K562 (cell line): ENCODE results near the gene RAB43. TPM values are rescaled to one million over a fixed set of nuclear protein-coding genes. Genes with fewer than 3 reads are reported as not detected.
A peak's percentile ranks its signal among the peaks of the same experiment; 100 is the strongest.

Experiments used
- ADNP ChIP-seq: fragments of 200-800 bp; sonication (Bioruptor generic); IDR thresholded peaks from 2 replicates; pipeline ENCODE4 v1.6.1; 2016; ENCODE audit warnings: missing genetic modification characterization, missing compliant biosample characterization
- ARID3B ChIP-seq: fragments of 250-450 bp; sonication (Bioruptor Pico); IDR thresholded peaks from 2 replicates; pipeline ENCODE4 v1.4.0; 2020; ENCODE audit warnings: borderline replicate concordance
- CBX2 ChIP-seq: fragments of 200-600 bp; sonication (generic); IDR thresholded peaks from one replicate; pipeline ENCODE4 v1.6.1; 2012; ENCODE audit warnings: mild to moderate bottlenecking, low read length, inconsistent platforms; ENCODE audit not compliant: insufficient read depth, poor library complexity, severe bottlenecking
- CREB1 ChIP-seq, 2 experiments: sonication (generic) in 1 of 2; formaldehyde crosslinking in 1 of 2; IDR thresholded peaks; 2 replicates each; pipeline versions ENCODE4 v1.6.1 to v1.8.0; 2012 to 2022; ENCODE audit warnings: inconsistent platforms in 1 of 2, mild to moderate bottlenecking in 1 of 2, missing genetic modification reagents in 1 of 2, moderate library complexity in 1 of 2
- CUX1 ChIP-seq: fragments of 200-800 bp; sonication (Bioruptor generic); IDR thresholded peaks from 2 replicates; pipeline ENCODE4 v1.6.1; 2016; ENCODE audit warnings: missing genetic modification characterization, missing compliant biosample characterization
- HDAC1 ChIP-seq, 2 experiments: fragments of 450-650 bp; IDR thresholded peaks; 2 replicates each; pipeline ENCODE4 v1.6.1; 2016 to 2017; ENCODE audit warnings: inconsistent platforms in 1 of 2, mild to moderate bottlenecking in 1 of 2, moderate library complexity in 1 of 2
- HMG20B ChIP-seq: fragments of 250-450 bp; sonication (Bioruptor Pico); IDR thresholded peaks from 2 replicates; pipeline ENCODE4 v1.5.0; 2021; ENCODE audit warnings: mild to moderate bottlenecking
- KAT7 ChIP-seq: sonication (generic); formaldehyde crosslinking; IDR thresholded peaks from 2 replicates; pipeline ENCODE4 v1.8.0; 2022; ENCODE audit warnings: missing genetic modification reagents, mild to moderate bottlenecking, borderline replicate concordance
- LARP7 ChIP-seq: fragments of 450-650 bp; IDR thresholded peaks from 2 replicates; pipeline ENCODE4 v1.6.1; 2016
- MTF1 ChIP-seq: fragments of 250-450 bp; sonication (Bioruptor Pico); IDR thresholded peaks from 2 replicates; pipeline ENCODE4 v1.9.0; 2021; ENCODE audit warnings: moderate library complexity, mild to moderate bottlenecking, inconsistent platforms, borderline replicate concordance
- MYC ChIP-seq, 2 experiments: fragments of 250-450 bp in 1 of 2; sonication (Bioruptor Pico) in 1 of 2; IDR thresholded peaks; 2 replicates each; pipeline versions ENCODE4 v1.5.1 to v1.6.1; 2012 to 2021; ENCODE audit warnings: low read depth in 2 of 2, borderline replicate concordance in 1 of 2, improper control_type of control experiment in 1 of 2, low read length in 1 of 2, mild to moderate bottlenecking in 1 of 2, moderate library complexity in 1 of 2
- NCOA1 ChIP-seq: fragments of 450-650 bp; IDR thresholded peaks from 2 replicates; pipeline ENCODE4 v1.6.1; 2016; ENCODE audit warnings: low read depth
- POLR2A ChIP-seq: fragments of 450-650 bp; conservative IDR thresholded peaks from 2 replicates; pipeline ENCODE4 v1.6.1; 2016
- RBM14 ChIP-seq: fragments of 200-400 bp; formaldehyde crosslinking; IDR thresholded peaks from 2 replicates; pipeline ENCODE4 v1.6.1; 2018; ENCODE audit warnings: low read depth, mild to moderate bottlenecking, low read length, moderate library complexity, borderline replicate concordance; ENCODE audit not compliant: insufficient read depth
- SMAD1 ChIP-seq: fragments of 150-350 bp; IDR thresholded peaks from 2 replicates; pipeline ENCODE4 v1.6.1; 2014; ENCODE audit warnings: low read length, low read depth; ENCODE audit not compliant: partially characterized antibody
- ZKSCAN1 ChIP-seq: fragments of 150-350 bp; IDR thresholded peaks from 2 replicates; pipeline ENCODE4 v1.6.1; 2016; ENCODE audit warnings: low read depth, low read length
- polyA plus RNA-seq, 8 experiments: library from polyadenylated mRNA; depleted of rRNA in 4 of 8; stranded (reverse) in 5 of 8; unstranded in 3 of 8; fragments of >200 nt; fragmentation: Nextera tagmentation in 2 of 8; fragmentation: Illumina TruSeq in 1 of 8; extraction: Ambion mirVana in 2 of 8; extraction: Trizol in 1 of 8; gene quantifications; 2 replicates each; pipeline versions ENCODE4 v1.2.1 to v1.2.3, GENCODE V29; 2011 to 2014; ENCODE audit warnings: inconsistent platforms in 1 of 8, missing spikeins in 1 of 8
- total RNA-seq, 7 experiments: library from RNA; depleted of rRNA in 6 of 7; stranded (reverse); fragments of >200 nt in 6 of 7; fragmentation: Illumina TruSeq in 2 of 7; extraction: Trizol in 2 of 7; gene quantifications; 2 replicates each; pipeline versions ENCODE4 v1.2.1 to v1.2.3, GENCODE V29; 2011 to 2021; ENCODE audit warnings: low replicate concordance in 1 of 7
- TF ChIP-seq, protein P1 (sequence below), 2 experiments: fragments of 450-650 bp in 1 of 2; sonication (generic) in 1 of 2; formaldehyde crosslinking; conservative IDR thresholded peaks; 2 replicates each; pipeline versions ENCODE4 v1.4.0 to v1.8.1; 2020 to 2022; ENCODE audit warnings: mild to moderate bottlenecking in 1 of 2, missing genetic modification reagents in 1 of 2
- TF ChIP-seq, protein P2 (sequence below): sonication (generic); formaldehyde crosslinking; IDR thresholded peaks from 2 replicates; pipeline ENCODE4 v1.8.0; 2023; ENCODE audit warnings: mild to moderate bottlenecking, missing genetic modification reagents

Gene RAB43
- total and polyA plus RNA-seq, 9 of the 15 experiments (the other 6 are each of a cell fraction or from before 2014, with no cell fraction given), result 0.04 to 6.8 (median 1.7) TPM; not detected in 2

DNA sequence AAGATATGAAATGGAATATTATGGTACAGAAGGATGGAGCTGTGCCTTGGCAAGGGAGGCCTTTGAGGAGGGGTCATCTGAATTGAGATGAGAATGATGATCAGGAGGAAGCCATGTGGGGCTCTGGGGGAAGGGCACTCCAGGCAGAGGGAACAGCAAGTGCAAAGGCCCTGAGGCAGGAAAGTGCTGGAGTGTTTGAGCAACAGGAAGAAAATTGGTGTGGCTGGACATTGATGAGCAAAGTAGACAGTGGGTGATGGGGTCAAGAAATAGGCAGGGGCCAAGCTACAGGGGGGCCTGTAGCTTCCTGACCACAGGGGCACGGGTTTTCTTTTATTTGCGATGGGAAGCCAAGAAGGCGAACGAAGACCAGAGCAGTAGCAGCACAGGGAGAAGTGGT, 64.4 kb downstream of the RAB43 start (continued):
- no peak for TF ChIP-seq CUX1
- no peak for TF ChIP-seq ARID3B
- TF ChIP-seq HDAC1 (IDR thresholded peaks at IDR 0.05), result 0 out of 4 replicates have a peak, but pooled peaks of 1 of the 2 experiments have one; percentile 9
- no peak for TF ChIP-seq ZKSCAN1
- TF ChIP-seq CREB1 (IDR thresholded peaks at IDR 0.05), result no peak
- TF ChIP-seq CREB1 (CRISPR knock-in tag; IDR thresholded peaks at IDR 0.05), result no peak
- TF ChIP-seq MYC (IDR thresholded peaks at IDR 0.05; ENCODE audit: low read depth, low read length), result no peak
- TF ChIP-seq MYC (CRISPR knock-in tag; IDR thresholded peaks at IDR 0.05; ENCODE audit: borderline replicate concordance, low read depth), result no peak
- TF ChIP-seq CBX2, result no peak
- TF ChIP-seq MTF1 (CRISPR knock-in tag), result no peak
- TF ChIP-seq, protein P1, sequence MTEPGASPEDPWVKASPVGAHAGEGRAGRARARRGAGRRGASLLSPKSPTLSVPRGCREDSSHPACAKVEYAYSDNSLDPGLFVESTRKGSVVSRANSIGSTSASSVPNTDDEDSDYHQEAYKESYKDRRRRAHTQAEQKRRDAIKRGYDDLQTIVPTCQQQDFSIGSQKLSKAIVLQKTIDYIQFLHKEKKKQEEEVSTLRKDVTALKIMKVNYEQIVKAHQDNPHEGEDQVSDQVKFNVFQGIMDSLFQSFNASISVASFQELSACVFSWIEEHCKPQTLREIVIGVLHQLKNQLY (CRISPR knock-in tag; conservative IDR thresholded peaks at IDR 0.05), result no peak
- no peak for TF ChIP-seq POLR2A
- TF ChIP-seq HMG20B (CRISPR knock-in tag), result no peak
- no peak for TF ChIP-seq RBM14
- no peak for TF ChIP-seq LARP7
- TF ChIP-seq, protein P2, sequence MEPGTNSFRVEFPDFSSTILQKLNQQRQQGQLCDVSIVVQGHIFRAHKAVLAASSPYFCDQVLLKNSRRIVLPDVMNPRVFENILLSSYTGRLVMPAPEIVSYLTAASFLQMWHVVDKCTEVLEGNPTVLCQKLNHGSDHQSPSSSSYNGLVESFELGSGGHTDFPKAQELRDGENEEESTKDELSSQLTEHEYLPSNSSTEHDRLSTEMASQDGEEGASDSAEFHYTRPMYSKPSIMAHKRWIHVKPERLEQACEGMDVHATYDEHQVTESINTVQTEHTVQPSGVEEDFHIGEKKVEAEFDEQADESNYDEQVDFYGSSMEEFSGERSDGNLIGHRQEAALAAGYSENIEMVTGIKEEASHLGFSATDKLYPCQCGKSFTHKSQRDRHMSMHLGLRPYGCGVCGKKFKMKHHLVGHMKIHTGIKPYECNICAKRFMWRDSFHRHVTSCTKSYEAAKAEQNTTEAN (CRISPR knock-in tag), result no peak
- TF ChIP-seq ADNP (tag), result 0 out of 2 replicates have a peak, but pooled peaks have one; percentile 14
- TF ChIP-seq NCOA1, result no peak
- TF ChIP-seq KAT7, result no peak
- TF ChIP-seq SMAD1, result no peak
